Natural killer cell (primary cell): Measurements from ENCODE around the gene CPEB4. TPM values are rescaled to one million over a fixed set of nuclear protein-coding genes. Genes with fewer than 3 reads are reported as not detected.

Source experiments
- ATAC-seq, 3 donors: fragments of 150-1000 bp in 2 of 3; fragments of 200-7000 bp in 1 of 3; cut with Tn5 transposase; 1 replicate in 1 of 3; 2 replicates in 2 of 3; pipeline ENCODE4 v1.10.0; 2021; ENCODE audit warnings: mild to moderate bottlenecking in 2 of 3, moderate library complexity in 2 of 3
- DNase-seq, 2 donors: peaks; one replicate each; pipeline versions ENCODE4 v3.0.0 to v3.0.0-alpha.2; 2013 to 2021; ENCODE audit warnings: mixed read lengths in 1 of 2
- H3K27ac ChIP-seq: one replicate; pipeline ENCODE4 v1.5.1; 2013; ENCODE audit warnings: mild to moderate bottlenecking, low read length
- H3K27me3 ChIP-seq: one replicate; pipeline ENCODE4 v1.6.1; 2013; ENCODE audit warnings: low read length; ENCODE audit not compliant: control insufficient read depth, insufficient read depth
- H3K36me3 ChIP-seq: one replicate; pipeline ENCODE4 v1.6.1; 2013; ENCODE audit warnings: low read length; ENCODE audit not compliant: control insufficient read depth, insufficient read depth
- H3K4me1 ChIP-seq: one replicate; pipeline ENCODE4 v1.6.1; 2013; ENCODE audit warnings: low read length; ENCODE audit not compliant: control insufficient read depth, insufficient read depth
- H3K4me3 ChIP-seq: one replicate; pipeline ENCODE4 v1.5.1; 2013; ENCODE audit warnings: low read length
- H3K9me3 ChIP-seq: one replicate; pipeline ENCODE4 v1.6.1; 2013; ENCODE audit warnings: low read length; ENCODE audit not compliant: control insufficient read depth, insufficient read depth
- H3K27ac Mint-ChIP-seq, 2 donors: one replicate each; pipeline ENCODE4 v1.8.0; 2022; ENCODE audit warnings: mild to moderate bottlenecking in 2 of 2, mixed read lengths in 2 of 2, moderate library complexity in 1 of 2
- H3K27me3 Mint-ChIP-seq, 2 donors: one replicate each; pipeline ENCODE4 v1.8.0; 2022; ENCODE audit warnings: low read depth in 2 of 2, mixed read lengths in 2 of 2
- H3K36me3 Mint-ChIP-seq: one replicate; pipeline ENCODE4 v1.8.0; 2022; ENCODE audit warnings: mixed read lengths
- H3K4me1 Mint-ChIP-seq, 2 donors: one replicate each; pipeline ENCODE4 v1.8.0; 2022; ENCODE audit warnings: mixed read lengths in 2 of 2
- H3K4me3 Mint-ChIP-seq: one replicate; pipeline ENCODE4 v1.8.0; 2022; ENCODE audit warnings: mild to moderate bottlenecking, moderate library complexity, mixed read lengths
- H3K9me3 Mint-ChIP-seq, 2 donors: one replicate each; pipeline ENCODE4 v1.8.0; 2022; ENCODE audit warnings: mixed read lengths in 2 of 2
- CTCF ChIP-seq: fragments of 200-600 bp; IDR thresholded peaks from one replicate; pipeline ENCODE4 v1.8.0; 2022; ENCODE audit warnings: antibody characterized with exemption
- WGBS: methylation state at CpG from one replicate; pipeline ENCODE4 v1.1.7; 2013; ENCODE audit warnings: missing lambda C conversion rate; ENCODE audit not compliant: insufficient coverage; 5-methylcytosine and 5-hydroxymethylcytosine counted together
- intact Hi-C: fragments of 100-400 bp; cut with micrococcal nuclease; formaldehyde crosslinking; loops from one replicate; pipeline ENCODE4 v1.14.2; 2022
- total RNA-seq, 4 donors: library from RNA; stranded (reverse); fragments of 120-200 nt in 1 of 4; gene quantifications; one replicate each; pipeline versions ENCODE4 v1.2.3 to v1.2.4, GENCODE V29; 2013 to 2022

The CPEB4 gene
- total RNA-seq, 3 donors from 2014 or later (not counting 1 experiment from before 2014, with no cell fraction given), result 44.4 to 60.4 (median 55.1) TPM

- Mint-ChIP-seq H3K4me1 (no peaks in the 10 kb centered on the region), H3K9me3 (no peaks in the 10 kb centered on the region), H3K36me3 (no peaks in the 10 kb centered on the region), H3K27me3 (peaks cover 19 to 32% of the 10 kb centered on the region in 2 donors), H3K4me3 (no peak overlapping the region), H3K27ac (no peak overlapping the region)
- Histone ChIP-seq H3K27me3 (no peaks in the 10 kb centered on the region), H3K4me3 (no peak overlapping the region), H3K27ac (no peak overlapping the region), H3K36me3 (no peaks in the 10 kb centered on the region), H3K9me3 (no peaks in the 10 kb centered on the region), H3K4me1 (no peaks in the 10 kb centered on the region)
- TF ChIP-seq CTCF, result no peak
- intact Hi-C loops, result no loop called here
- no peak for DNase-seq
- ATAC-seq, result no peak
- WGBS, result 94% methylated on average over 10 of the region's 11 CpGs
Measured at GRCh38 chr5:173855162-173855994, 32.8 kb upstream of the CPEB4 start.

GRCh38 chr5:173855995-173856656 lies 32.0 kb upstream of the CPEB4 start:
- DNase-seq (no peak), ATAC-seq (no peak)
- Mint-ChIP-seq H3K27ac (no peak overlapping the region), H3K4me3 (no peak overlapping the region), H3K9me3 (no peaks in the 10 kb centered on the region), H3K36me3 (no peaks in the 10 kb centered on the region), H3K4me1 (no peaks in the 10 kb centered on the region), H3K27me3 (peaks cover 17 to 25% of the 10 kb centered on the region in 2 donors)
- Histone ChIP-seq H3K27me3 (no peaks in the 10 kb centered on the region), H3K36me3 (no peaks in the 10 kb centered on the region), H3K9me3 (no peaks in the 10 kb centered on the region), H3K4me3 (no peak overlapping the region), H3K27ac (no peak overlapping the region), H3K4me1 (no peaks in the 10 kb centered on the region)
- intact Hi-C loops, result no loop called here
- WGBS, result 88% methylated on average over 2 of the region's 2 CpGs
- no peak for TF ChIP-seq CTCF

- TF ChIP-seq CTCF, result no peak
- Histone ChIP-seq H3K4me1 (no peaks in the 10 kb centered on the region), H3K36me3 (no peaks in the 10 kb centered on the region), H3K4me3 (no peak overlapping the region), H3K27me3 (no peaks in the 10 kb centered on the region), H3K27ac (no peak overlapping the region), H3K9me3 (no peaks in the 10 kb centered on the region)
- no peak overlapping the region for H3K4me3 Mint-ChIP-seq
- WGBS, result 98% methylated on average over 3 of the region's 3 CpGs
- DNase-seq (no peak), ATAC-seq (no peak)
- H3K27ac Mint-ChIP-seq, result no peak overlapping the region
- intact Hi-C loops, result no loop called here
- peaks cover 12 to 14% of the 10 kb centered on the region in 2 donors for H3K27me3 Mint-ChIP-seq
- no peaks in the 10 kb centered on the region for H3K36me3 Mint-ChIP-seq
- no peaks in the 10 kb centered on the region for H3K4me1 Mint-ChIP-seq
- H3K9me3 Mint-ChIP-seq, result no peaks in the 10 kb centered on the region
Measured at GRCh38 chr5:173857234-173857633, 30.9 kb upstream of the CPEB4 start.
